Mucosa of descending colon (tissue), 3 donors: Measurements from ENCODE around the gene AADACL2. TPM values are rescaled to one million over a fixed set of nuclear protein-coding genes. Genes with fewer than 3 reads are reported as not detected.
"Not testable (repeated sequence)": the region's sequence is repeated elsewhere in the genome, so short reads cannot be mapped to it uniquely, and the experiment has no call there.

Experiments used
- ATAC-seq: fragments of 200-7000 bp; cut with Tn5 transposase; one replicate; pipeline ENCODE4 v1.9.1; 2020; ENCODE audit warnings: mild to moderate bottlenecking, moderate library complexity
- DNase-seq, 3 donors: peaks; one replicate each; pipeline ENCODE4 v3.0.0-alpha.2; 2020
- H3K36me3 ChIP-seq: fragments of 200-600 bp; one replicate; pipeline ENCODE4 v1.8.0; 2021; ENCODE audit warnings: low read depth, mild to moderate bottlenecking
- H3K4me1 ChIP-seq: fragments of 200-600 bp; one replicate; pipeline ENCODE4 v1.8.0; 2021; ENCODE audit warnings: low read depth, mild to moderate bottlenecking
- H3K4me3 ChIP-seq: fragments of 200-600 bp; one replicate; pipeline ENCODE4 v1.8.0; 2021; ENCODE audit warnings: mild to moderate bottlenecking
- H3K9me3 ChIP-seq: fragments of 200-600 bp; one replicate; pipeline ENCODE4 v1.8.0; 2021; ENCODE audit warnings: mild to moderate bottlenecking
- intact Hi-C, 2 donors: fragments of 100-400 bp; cut with DNase I in 1 of 2; cut with micrococcal nuclease in 1 of 2; formaldehyde crosslinking; loops; one replicate each; pipeline versions ENCODE4 v1.11.0 to v1.11.1; 2022; cut with DNase I, micrococcal nuclease
- total RNA-seq, 3 donors: library from RNA; stranded (reverse); fragmentation: NEBNext Ultra II Directional in 2 of 3; extraction: Animal tissue kit (Norgen Biotek cat#: 25700) in 2 of 3; gene quantifications; one replicate each; pipeline versions ENCODE4 v1.2.1 to v1.2.4, GENCODE V29; 2021 to 2023
- TF ChIP-seq, protein P1 (sequence below): fragments of 200-600 bp; IDR thresholded peaks from one replicate; pipeline ENCODE4 v1.8.0; 2022; ENCODE audit warnings: antibody characterized with exemption, mild to moderate bottlenecking
- donor health status: DM: no; HTN: no; CAD: no; lungs with moderate emphysema.
- donor health status: DM: no; HTN: no; CAD: no.
- donor health status: DM: no; HTN: yes; CAD: no.

AADACL2 gene
- total RNA-seq, 3 donors from 2014 or later: 0.28 TPM; not detected in 2

GRCh38 chr3:151750181-151750580 is 16.5 kb downstream of the AADACL2 start:
- intact Hi-C loops: no loop called here
- no peaks in the 10 kb centered on the region for H3K4me1 ChIP-seq
- DNase-seq: no peak
- TF ChIP-seq, protein P1, sequence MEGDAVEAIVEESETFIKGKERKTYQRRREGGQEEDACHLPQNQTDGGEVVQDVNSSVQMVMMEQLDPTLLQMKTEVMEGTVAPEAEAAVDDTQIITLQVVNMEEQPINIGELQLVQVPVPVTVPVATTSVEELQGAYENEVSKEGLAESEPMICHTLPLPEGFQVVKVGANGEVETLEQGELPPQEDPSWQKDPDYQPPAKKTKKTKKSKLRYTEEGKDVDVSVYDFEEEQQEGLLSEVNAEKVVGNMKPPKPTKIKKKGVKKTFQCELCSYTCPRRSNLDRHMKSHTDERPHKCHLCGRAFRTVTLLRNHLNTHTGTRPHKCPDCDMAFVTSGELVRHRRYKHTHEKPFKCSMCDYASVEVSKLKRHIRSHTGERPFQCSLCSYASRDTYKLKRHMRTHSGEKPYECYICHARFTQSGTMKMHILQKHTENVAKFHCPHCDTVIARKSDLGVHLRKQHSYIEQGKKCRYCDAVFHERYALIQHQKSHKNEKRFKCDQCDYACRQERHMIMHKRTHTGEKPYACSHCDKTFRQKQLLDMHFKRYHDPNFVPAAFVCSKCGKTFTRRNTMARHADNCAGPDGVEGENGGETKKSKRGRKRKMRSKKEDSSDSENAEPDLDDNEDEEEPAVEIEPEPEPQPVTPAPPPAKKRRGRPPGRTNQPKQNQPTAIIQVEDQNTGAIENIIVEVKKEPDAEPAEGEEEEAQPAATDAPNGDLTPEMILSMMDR: no peak
- no peak overlapping the region for H3K4me3 ChIP-seq
- no peaks in the 10 kb centered on the region for H3K36me3 ChIP-seq
- H3K9me3 ChIP-seq: no peaks in the 10 kb centered on the region
- ATAC-seq: no peak

DNA sequence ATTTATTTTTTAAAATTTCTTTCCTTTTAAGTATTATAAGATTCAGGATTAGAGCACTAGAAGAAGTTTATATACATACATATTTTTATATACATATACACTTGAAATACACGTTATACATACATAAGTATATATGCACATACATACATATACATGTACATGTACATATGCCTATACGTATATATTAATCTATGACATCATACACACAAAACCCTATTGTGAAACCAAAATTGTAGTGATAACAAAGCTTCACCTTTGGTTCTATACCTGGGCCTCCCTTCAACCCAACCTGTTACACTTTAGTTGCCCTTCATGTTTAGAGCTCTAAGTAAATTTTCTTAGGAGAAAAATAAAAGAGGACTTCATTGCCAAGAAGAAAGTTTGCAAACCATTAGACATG is 17.0 kb downstream of the AADACL2 start:
- ATAC-seq (no peak), DNase-seq (no peak)
- TF ChIP-seq, protein P1: no peak
- intact Hi-C loops: no loop called here
- H3K9me3 ChIP-seq: no peaks in the 10 kb centered on the region
- H3K36me3 ChIP-seq: no peaks in the 10 kb centered on the region
- no peak overlapping the region for H3K4me3 ChIP-seq
- no peaks in the 10 kb centered on the region for H3K4me1 ChIP-seq

- H3K36me3 ChIP-seq: no peaks in the 10 kb centered on the region
- intact Hi-C loops: no loop called here
- H3K4me1 ChIP-seq: no peaks in the 10 kb centered on the region
- ATAC-seq (no peak), DNase-seq (no peak)
- TF ChIP-seq, protein P1: no peak
- no peaks in the 10 kb centered on the region for H3K9me3 ChIP-seq
- no peak overlapping the region for H3K4me3 ChIP-seq
Observed at GRCh38 chr3:151751161-151751560, 17.4 kb downstream of the AADACL2 start.

GRCh38 chr3:151753846-151754245 is 20.1 kb downstream of the AADACL2 start:
- no peaks in the 10 kb centered on the region for H3K4me1 ChIP-seq
- TF ChIP-seq, protein P1: no peak
- intact Hi-C loops: no loop called here
- H3K4me3 ChIP-seq: no peak overlapping the region
- no peaks in the 10 kb centered on the region for H3K9me3 ChIP-seq
- H3K36me3 ChIP-seq: no peaks in the 10 kb centered on the region
- ATAC-seq (peak; percentile 31), DNase-seq (no peak)

- no peaks in the 10 kb centered on the region for H3K36me3 ChIP-seq
- no peak for DNase-seq
- TF ChIP-seq, protein P1: no peak
- no peaks in the 10 kb centered on the region for H3K9me3 ChIP-seq
- ATAC-seq: no peak
- H3K4me3 ChIP-seq: no peak overlapping the region
- H3K4me1 ChIP-seq: no peaks in the 10 kb centered on the region
- intact Hi-C loops: no loop called here
Observed at GRCh38 chr3:151761581-151761980, 27.9 kb downstream of the AADACL2 start.

- intact Hi-C loops, H3K9me3 ChIP-seq, ATAC-seq, H3K4me1 ChIP-seq, H3K4me3 ChIP-seq, DNase-seq, H3K36me3 ChIP-seq: not testable (repeated sequence)
Observed at GRCh38 chr3:151764699-151765098, 31.0 kb downstream of the AADACL2 start.
